ENCODE measurements around the gene MAP3K13.

DNA sequence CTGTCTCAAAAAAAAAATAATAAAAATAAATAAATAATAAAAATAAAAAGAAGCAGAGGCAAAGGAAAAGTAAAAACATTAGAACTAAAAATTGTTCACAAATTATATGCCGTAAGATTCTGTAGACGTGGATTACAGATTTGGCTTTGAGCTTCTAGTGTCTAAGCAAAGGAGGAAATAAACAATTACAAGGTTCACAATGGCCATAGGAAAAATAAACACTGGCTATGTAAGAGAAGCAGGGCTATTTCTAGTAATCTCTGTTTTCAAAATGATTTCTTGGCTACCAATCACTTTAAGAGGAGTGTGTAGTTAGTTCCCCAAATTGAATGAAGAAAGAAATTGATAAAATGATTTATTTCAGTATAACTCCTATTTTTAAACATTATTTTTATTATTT lies 81.4 kb downstream of the MAP3K13 start:
- TF ChIP-seq, protein P1, sequence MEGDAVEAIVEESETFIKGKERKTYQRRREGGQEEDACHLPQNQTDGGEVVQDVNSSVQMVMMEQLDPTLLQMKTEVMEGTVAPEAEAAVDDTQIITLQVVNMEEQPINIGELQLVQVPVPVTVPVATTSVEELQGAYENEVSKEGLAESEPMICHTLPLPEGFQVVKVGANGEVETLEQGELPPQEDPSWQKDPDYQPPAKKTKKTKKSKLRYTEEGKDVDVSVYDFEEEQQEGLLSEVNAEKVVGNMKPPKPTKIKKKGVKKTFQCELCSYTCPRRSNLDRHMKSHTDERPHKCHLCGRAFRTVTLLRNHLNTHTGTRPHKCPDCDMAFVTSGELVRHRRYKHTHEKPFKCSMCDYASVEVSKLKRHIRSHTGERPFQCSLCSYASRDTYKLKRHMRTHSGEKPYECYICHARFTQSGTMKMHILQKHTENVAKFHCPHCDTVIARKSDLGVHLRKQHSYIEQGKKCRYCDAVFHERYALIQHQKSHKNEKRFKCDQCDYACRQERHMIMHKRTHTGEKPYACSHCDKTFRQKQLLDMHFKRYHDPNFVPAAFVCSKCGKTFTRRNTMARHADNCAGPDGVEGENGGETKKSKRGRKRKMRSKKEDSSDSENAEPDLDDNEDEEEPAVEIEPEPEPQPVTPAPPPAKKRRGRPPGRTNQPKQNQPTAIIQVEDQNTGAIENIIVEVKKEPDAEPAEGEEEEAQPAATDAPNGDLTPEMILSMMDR (IDR thresholded peaks at IDR 0.05) = no peak
- TF ChIP-seq POLR2A (IDR thresholded peaks at IDR 0.05) = no peak
